GM19043 (cell line): ENCODE results near the gene CMTM7.
"Not testable (repeated sequence)": the region's sequence is repeated elsewhere in the genome, so short reads cannot be mapped to it uniquely, and the experiment has no call there.

ENCODE experiments used
- ATAC-seq: cut with Tn5 transposase; IDR thresholded peaks from one replicate; pipeline ENCODE4 v1.9.1; 2021; ENCODE audit warnings: low read depth; ENCODE audit not compliant: unreplicated experiment

The CMTM7 gene

DNA sequence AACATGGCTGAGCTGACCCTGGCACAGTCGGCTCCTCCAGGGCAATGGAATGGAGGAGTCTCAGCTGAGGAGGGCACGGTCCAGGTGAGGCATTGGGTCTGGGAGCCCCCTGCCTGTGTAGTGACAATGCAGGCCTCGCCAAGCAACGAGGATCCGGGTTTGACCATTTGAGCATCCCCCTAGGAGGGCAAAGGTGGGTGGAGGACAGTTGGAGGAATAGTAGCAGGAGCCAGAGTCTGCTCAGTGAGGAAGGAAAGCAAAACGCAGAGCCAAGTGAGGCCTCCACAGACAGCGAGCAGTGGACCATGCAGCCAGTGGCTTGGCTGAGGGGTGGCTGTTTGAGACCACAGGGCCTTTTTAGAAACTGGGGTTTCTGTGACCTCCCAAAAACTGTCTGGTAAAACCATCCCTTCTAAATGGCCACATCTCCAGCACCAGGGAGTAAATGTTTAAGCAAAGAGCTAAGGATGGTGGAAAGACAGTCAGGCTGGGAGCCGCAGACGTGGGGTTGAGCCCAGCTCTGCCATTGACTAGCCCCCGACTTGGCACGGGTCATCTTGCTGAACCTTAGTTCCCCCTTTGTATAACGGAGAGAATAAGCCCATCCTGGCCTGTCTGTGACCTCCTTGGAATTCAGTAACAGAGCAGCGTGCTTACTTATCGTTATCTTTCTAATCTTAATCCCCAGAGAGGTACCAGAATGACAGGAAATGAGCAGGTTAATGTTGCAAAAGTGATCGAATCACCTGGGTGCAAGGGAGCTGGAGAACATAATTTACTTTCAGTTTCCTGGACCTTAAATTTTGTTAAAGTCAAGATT, 64.2 kb downstream of the CMTM7 start:
- ATAC-seq: no peak

DNA sequence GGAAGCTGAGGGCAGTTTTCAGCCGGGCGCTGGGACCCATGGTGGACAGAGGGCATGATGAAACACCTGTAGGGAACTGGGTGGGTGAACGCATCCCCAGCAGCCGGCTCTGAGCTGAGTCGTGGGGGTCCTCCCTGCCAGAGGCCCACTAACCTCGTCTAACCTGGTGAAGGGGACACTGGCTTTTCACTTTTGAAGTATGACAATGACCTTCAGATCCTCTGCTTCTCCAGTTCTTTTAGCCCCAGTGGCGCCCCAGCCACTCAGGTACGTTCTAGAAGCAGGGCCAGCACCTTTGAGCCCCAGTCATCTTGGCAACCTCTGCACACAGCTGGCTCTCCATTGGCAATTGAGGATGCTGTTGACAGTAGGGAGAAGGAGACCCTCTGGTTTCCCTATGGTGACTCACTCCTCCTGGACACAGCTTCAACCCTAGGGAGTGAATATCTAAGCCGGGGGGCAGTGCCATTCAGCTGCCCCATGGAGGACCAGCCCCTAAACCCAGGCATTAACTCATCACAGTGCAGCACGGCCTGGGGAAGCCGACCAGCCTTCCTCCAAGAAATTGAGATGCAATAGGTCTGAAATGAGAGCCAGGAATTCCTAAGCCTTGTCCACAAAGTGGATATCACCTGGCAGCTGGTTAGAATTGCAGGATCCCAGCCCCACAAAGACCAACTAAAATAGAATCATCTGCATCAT, 64.9 kb downstream of the CMTM7 start:
- no peak for ATAC-seq

DNA sequence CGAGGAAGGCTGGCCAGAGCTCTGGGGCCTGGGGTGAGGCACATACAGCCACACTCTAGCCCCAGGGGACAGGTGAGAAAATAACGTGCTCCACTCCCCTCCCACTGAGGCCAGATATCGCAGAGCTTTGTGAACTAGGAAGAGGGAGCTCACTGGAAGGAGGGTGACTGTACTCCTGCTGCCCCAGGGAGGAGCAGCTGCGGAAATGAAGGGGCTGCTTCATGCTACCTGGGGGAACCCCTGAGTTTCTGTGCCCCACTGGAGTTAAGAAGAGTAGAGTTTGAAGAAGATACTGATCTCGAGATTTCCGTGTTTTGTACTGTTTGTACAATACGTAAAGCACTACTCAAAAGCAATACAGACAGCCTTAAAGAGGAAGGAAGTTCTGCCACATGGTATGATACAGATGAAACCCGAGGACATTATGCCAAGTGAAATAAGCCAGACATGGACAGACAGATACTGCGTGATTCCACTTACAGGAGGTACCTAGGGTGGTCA, 66.4 kb downstream of the CMTM7 start:
- no peak for ATAC-seq

DNA sequence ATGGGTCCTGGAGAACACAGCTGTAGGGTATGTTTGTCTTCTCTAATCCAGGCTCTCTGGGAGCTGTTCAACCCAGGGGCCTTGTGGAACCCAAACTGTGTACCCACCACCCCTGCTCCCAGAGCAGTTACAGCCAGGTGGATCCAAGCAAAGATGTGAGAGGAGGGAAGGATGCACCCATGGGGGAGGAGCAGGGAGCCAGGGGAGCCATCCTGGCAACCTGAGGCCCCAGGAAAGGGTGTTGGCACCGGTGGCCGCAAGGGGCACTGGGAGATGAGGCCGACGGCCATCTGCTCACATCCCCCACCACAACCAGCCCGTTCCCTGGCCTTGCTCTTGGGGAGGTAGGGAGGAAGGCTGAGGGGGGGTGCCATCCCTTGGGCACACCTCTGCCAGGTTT, 67.8 kb downstream of the CMTM7 start:
- ATAC-seq: no peak

DNA sequence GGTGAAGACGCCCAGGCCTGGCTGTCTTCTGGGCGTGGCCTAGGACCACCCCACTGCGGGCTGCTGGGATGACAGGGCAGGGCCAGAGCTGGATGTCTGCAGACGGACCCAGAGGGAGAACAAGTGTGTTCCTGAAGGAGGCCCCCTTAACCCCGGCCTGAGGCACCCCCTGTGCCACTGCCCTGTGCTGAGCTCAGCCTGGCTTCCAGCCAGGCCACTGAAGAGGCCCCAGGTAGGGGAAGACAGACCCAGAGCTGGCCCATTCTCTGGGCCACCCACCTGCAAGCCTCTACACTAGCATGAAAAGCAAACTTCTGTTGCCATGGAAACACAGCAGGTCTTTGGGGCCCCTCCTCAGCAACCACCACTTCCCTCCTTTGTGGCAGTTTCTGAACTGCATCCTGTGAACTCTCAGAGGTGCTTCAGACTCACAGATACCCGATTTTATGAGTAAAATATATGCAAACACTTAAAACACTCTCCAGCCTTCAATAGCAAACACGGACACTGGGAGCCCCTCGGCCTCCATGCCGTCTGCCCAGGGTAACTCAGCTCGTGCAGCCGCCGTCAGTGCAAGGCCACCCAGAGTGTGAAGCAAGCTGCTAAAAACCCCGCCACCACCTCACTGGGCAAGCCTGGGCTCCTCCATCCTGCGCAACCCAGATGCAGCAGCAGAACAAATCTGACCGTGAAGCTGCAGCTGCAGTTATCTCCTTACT, 68.5 kb downstream of the CMTM7 start:
- ATAC-seq: peak; percentile 85

DNA sequence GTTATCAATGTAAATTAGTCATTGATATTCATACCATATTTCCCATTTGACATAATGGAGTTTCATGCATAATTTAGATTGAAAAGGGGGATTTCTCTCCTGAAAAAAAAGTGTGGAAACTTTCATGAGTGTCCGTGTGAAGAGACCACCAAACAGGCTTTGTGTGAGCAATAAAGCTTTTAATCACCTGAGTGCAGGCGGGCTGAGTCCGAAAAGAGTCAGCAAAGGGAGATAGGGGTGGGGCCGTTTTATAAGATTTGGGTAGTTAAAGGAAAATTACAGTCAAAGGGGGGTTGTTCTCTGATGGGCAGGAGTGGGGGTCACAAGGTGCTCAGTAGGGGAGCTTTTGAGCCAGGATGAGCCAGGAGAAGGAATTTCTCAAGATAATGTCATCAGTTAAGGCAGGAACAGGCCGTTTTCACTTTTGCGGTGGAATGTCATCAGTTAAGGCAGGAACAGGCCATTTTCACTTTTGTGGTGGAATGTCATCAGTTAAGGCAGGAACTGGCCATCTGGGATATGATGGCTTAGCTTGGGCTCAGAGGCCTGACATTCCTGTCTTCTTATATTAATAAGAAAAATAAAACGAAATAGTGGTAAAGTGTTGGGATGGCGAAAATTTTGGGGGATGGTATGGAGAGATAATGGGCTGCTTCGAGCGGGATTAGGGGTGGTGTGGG, 69.3 kb downstream of the CMTM7 start:
- not testable (repeated sequence) for ATAC-seq

DNA sequence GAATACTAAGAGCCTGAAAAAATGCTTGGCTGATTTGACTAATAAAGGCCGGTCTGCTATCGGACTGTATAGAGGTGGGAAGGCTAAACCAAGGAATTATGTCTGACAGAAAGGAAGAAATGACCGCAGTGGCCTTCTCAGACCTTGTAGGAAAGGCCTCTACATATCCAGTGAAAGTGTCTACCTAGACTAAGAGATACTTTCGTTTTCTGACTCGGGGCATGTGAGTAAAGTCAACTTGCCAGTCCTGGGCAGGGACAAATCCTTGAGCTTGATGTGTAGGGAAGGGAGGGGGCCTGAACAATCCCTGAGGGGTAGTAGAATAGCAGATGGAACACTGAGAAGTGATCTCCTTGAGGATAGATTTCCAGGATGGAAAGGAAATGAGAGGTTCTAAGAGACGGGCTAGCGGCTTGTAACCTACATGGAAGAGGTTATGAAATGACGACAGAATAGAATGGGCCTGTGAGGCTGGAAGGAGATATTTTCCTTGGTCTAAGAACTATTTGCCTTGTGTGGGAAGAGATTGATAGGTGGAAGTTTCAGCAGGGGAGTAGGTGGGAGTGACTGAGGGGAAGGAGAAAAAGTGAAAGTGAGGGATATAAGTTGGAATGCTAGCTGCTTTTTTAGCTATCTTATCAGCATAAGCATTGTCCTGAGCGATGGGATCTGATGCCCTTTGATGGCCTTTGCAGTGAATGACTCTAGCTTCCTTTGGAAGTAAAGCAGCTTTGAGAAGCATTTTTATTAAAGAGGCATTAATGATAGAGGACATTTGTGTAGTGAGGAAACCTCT, 70.7 kb downstream of the CMTM7 start:
- not testable (repeated sequence) for ATAC-seq

DNA sequence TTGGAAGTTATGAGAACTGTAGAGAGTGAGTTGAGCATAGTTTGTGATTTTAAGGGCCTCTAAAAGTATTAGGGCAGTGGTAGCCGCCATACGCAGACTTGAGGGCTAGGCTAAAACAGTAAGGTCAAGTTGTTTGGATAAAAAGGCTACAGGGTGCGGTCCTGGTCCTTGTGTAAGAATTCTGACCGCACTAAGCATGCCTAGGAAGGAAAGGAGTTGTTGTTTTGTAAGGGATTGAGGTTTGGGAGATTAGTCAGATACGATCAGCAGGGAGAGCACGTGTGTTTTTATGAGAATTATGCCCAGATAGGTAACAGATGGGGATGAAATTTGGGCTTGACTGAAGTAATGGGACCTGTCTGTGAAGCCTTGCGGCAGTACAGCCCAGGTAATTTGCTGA, 71.8 kb downstream of the CMTM7 start:
- ATAC-seq: not testable (repeated sequence)

DNA sequence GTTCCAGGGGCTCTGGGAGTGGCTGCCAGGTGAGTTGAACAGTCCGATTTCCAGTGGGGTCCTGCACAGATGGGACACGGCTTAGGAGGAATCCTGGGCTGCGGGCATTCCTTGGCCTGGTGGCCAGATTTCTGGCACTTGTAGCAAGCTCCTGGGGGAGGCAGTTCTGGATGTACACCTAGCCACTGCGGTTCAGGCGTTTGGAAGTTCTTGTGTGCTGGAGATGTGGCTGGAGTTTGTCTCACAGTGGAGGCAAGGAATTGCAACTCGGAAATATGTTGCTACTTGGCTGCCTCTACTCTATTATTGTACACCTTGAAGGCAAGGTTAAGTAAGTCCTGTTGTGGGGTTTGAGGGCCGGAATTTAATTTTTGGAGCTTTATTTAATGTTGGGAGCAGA, 73.1 kb downstream of the CMTM7 start:
- ATAC-seq: not testable (repeated sequence)

DNA sequence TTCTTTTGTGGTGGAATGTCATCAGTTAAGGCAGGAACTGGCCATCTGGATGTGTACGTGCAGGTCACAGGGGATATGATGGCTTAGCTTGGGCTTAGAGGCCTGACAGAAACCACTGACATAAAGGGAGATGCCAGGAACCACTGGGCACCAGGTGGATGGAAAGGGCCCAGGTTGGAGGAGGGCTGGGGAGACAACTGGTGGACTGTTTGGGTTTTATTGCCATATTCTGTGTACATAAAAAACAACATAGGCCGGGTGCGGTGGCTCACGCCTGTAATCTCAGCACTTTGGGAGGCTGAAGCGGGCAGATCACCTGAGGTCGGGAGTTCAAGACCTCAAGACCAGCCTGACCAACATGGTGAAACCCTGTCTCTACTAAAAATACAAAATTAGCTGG, 75.2 kb downstream of the CMTM7 start:
- not testable (repeated sequence) for ATAC-seq

DNA sequence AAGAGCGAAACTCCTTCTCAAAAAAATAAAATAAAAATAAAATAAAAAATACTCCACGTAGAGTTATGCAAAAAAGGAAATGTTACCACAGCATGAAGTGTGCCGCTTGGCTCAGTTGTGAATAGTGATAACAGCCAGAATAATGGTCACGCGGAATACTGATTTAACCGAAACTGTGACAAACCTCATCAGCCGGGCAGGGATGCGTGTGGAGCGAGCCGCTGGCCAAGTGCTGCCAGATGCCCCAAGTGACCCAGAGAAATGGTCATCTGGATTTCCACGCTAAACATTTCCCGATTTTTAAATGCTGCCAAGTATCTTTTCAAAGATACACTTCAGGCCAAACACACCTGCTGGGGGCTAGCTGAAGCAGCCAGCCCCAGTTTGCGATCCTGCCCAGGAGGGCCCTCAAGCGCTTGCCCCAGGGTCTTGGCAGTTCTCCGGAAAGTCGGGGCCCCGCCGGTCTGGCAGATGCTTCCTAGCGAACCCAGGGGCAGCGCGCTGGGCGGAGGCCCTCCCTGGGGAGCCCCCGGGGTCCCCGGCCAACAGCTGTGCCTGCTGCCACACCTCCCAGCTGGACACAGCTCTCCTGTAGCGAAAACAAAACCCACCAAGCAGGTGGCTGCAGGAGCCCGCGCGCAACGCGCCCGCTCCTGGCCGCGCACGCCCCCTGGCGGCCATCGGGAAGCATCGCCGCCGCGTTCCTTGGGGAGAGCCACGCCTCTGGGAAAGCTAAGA, 75.8 kb downstream of the CMTM7 start:
- peak; percentile 70 for ATAC-seq

DNA sequence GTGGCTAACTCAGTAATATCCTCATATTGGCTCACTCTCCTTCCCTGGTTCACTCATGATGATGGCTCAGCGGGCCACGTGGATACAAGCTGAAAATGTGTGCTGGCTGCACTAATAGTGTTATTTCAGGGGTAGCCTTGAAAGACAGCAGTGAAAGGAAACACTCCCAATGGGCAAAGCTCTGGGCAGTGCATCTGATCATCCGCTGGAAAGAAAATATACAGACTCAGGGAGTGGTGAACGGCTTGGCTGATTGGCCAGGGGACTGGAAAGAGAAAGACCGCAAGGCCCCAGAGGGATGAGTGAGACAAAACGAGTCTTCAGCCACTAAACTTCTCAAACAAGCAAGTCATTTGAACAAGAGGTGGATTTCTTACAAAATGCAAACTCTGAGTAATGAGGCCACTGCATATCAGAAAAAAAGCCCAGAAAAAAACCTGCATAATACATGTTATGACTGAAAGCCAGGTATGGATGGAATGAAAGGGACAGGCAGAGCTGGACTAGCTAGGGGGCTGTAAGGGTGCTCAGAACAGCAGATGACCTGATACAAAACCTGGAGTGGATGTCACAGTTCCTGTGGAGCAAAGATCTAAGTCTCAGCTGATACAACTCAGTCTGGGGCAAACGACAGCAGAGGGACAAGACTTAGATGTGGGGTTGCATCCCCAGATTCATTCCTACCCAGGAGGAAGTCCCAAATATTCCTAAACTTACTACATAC, 77.7 kb downstream of the CMTM7 start:
- ATAC-seq: peak; percentile 6

DNA sequence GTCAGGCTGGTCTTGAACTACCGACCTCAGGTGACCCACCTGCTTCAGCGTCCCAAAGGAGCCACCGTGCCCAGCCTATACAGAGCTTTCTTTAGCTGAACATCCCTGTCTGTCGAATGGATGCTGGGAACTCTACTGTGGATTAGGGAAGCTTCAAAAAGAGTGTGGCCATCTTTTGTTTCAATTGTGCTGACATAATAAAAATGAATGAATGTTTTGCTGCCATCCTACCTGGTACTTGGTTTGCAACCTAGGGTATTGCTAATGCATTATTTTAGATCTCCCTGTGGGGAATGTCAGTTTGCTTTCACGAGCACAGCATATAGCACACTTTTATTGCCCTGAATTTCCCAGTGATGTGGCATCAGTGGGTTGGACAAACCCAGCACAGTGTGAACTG, 78.7 kb downstream of the CMTM7 start:
- ATAC-seq: no peak

DNA sequence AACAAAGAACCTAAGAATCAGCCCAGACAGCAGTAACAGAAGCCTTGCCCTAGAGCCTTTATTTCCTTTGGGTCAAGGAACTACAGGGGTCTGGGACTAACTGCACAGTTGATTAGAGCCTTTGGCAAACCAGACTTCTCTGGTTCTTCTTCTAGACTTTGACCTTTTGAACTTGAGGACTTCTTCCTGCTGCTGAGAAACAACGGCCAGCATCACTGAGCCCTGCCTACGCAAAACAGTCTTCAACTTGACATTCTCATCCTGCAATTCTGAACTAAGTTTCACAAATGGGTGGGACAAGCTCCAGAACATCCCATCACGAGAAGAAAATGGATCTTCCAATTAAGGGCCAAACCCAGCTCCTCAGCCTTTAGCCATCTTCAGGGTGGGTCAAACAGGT, 79.6 kb downstream of the CMTM7 start:
- no peak for ATAC-seq

DNA sequence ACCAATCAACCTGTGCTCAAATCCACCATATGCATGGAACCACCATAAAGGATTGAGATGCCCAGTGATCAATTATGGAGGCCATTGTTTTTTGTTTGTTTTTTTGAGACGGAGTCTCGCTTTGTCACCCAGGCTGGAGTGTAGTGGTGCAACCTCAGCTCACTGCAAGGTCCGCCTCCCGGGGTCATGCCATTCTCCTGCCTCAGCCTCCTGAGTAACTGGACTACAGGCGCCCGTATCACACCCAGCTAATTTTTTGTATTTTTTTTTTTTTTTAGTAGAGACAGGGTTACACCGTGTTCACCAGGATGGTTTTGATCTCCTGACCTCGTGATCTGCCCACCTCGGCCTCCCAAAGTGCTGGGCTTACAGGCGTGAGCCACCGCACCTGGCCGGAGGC, 80.5 kb downstream of the CMTM7 start:
- ATAC-seq: not testable (repeated sequence)

DNA sequence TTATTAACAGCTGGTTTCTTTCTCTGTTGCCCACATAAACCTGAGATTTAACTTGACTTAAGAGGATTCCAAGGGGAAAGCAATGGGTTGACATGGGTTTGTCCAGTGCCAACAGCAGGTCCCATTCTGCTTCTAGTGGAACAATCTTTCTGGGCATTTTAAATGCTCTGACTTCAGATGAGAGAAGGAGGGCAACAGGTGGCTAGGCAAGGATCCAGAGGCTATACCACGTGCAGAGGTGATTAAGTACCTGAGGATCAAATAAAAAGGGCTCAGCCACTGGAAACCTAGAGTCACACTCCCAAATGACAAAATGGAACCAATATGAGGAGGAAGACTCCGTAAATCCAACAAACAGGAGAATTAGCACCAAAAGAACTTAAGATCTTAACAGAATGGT, 82.5 kb downstream of the CMTM7 start:
- no peak for ATAC-seq

DNA sequence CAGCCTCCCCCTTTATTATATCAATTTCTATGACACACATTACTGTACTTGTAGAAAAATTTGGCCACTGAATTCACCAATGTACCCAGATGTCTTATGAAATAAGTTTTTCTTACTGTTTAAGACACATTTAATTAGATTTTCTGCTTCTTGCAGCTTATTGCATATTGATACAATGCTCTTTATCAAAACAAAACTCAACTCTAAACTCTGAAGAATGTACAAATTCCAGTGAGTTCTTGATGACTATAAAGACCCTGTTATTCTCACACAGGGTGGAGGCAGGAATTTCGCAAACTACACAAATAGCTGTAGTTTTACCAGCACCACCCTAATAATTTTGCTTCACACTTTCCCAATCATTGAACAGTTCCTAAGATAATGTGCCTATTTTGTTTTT, 89.0 kb downstream of the CMTM7 start:
- no peak for ATAC-seq

DNA sequence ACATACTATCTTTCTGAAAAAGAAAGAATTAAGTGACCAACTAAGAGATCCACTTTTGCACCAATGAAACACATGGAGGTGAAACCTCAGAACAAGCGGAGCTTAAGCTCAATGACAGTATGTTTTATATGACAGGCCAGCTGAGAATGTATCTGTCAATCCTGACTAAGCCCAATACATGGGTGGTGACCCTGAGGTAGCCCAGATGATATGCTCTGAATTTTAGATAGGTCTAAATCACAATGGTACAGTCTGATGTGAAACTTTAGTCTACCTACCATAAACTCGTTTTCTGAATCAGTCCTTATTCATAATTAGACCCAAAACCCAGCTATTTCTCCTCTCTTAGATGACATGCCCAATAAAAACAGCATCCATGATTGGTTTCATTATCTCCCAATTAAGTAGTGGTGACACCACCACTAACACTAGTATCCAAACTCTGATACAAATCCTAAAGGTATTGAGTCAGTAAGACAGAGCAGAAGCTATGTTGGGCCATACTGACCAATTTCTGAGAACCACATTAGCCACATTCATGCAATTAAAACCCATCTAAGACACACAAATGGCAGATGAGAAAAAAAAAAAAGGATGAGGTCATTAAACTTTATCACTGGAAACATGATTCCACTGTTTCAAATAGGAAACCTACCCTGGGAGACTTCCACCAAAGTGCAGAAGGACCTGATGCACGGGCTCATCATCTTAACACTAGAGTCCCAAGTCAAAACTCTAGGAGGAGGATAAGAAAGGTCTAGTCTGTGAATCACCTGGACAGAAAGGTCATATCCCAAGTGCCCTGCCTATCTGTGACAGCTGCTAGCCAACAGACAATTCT, 90.4 kb downstream of the CMTM7 start:
- no peak for ATAC-seq
